ENCODE measurements around the gene LRRC15.
A peak's percentile ranks its signal among the peaks of the same experiment; 100 is the strongest.

The LRRC15 gene

DNA sequence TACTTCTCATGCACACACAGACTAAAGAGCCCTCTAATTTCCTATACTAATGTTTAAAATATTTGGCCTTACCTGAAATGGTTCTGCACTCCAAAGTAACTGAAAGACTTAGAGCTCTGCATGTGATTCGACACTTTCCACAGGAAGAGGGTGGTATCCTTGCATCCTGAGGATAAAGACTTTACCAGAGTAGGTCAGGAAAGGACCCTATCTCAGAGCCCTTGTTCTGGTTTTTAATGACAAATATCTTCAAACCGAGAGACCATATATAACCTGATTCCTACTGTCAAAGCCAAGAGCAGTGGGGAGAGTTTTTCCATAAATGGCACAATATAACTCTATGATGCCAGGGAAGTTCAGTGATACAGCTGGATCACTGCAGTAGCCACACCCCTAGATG lies 29.6 kb upstream of the LRRC15 start, which contains the start of gene GP5:
TSS of gene GP5 (minus strand) at position 101 of the 400 bp plus-strand sequence. CDS start 984 bp downstream, outside the sequence.
- no peaks in the 10 kb centered on the region for H3K79me2 ChIP-seq (ENCODE audit: control insufficient read depth, insufficient read depth, low read length, poor library complexity)
- H3K4ac ChIP-seq (ENCODE audit: low read depth, low read length) = no peak within 1 kb of the TSS
- H2BK120ac ChIP-seq (ENCODE audit: insufficient read depth, low read length, poor library complexity) = no peak within 1 kb of the TSS
- H2AK5ac ChIP-seq (ENCODE audit: low read length) = no peak within 1 kb of the TSS
- WGBS (ENCODE audit: extremely low coverage, insufficient coverage, insufficient read length) = no CpG with 5 or more reads among the region's 2 CpGs
- no peak within 1 kb of the TSS for H2AFZ ChIP-seq (ENCODE audit: insufficient read depth, low read length, poor library complexity)
- no peak within 1 kb of the TSS for H3K14ac ChIP-seq (ENCODE audit: low read length)
- H3K9ac ChIP-seq (ENCODE audit: low read length) = no peak within 1 kb of the TSS
- no peak within 1 kb of the TSS for H3K4me3 ChIP-seq (ENCODE audit: low read depth, low read length)
- H3K27me3 ChIP-seq (ENCODE audit: insufficient read depth, low read length) = peaks cover 6% of the 10 kb centered on the region
- H4K91ac ChIP-seq (ENCODE audit: low read depth, low read length) = no peak within 1 kb of the TSS
- DNase-seq = no peak
- no peaks in the 10 kb centered on the region for H3K79me1 ChIP-seq (ENCODE audit: low read length)
- H3K4me1 ChIP-seq (ENCODE audit: control insufficient read depth in 1 of 2, insufficient read depth in 2 of 2, low read length in 2 of 2) = no peaks in the 10 kb centered on the region
- no peak within 1 kb of the TSS for H3K27ac ChIP-seq (ENCODE audit: low read depth, low read length)
- H3K18ac ChIP-seq (ENCODE audit: low read length) = no peak within 1 kb of the TSS
- H3K23ac ChIP-seq (ENCODE audit: low read length) = no peak within 1 kb of the TSS
- H2BK5ac ChIP-seq (ENCODE audit: low read depth, low read length, poor library complexity) = no peak within 1 kb of the TSS
- no peak within 1 kb of the TSS for H4K12ac ChIP-seq (ENCODE audit: low read depth, low read length)
- H2BK12ac ChIP-seq (ENCODE audit: low read length) = no peak within 1 kb of the TSS
- H3K36me3 ChIP-seq (ENCODE audit: control insufficient read depth in 1 of 2, insufficient read depth in 2 of 2, low read length in 2 of 2) = no peaks in the 10 kb centered on the region
- no peaks in the 10 kb centered on the region for H3K9me3 ChIP-seq (ENCODE audit: insufficient read depth, low read depth, low read length)
- peak within 1 kb of the TSS; percentile 38 for H3K4me2 ChIP-seq (ENCODE audit: low read length)
- no peak within 1 kb of the TSS for H4K8ac ChIP-seq (ENCODE audit: low read depth, low read length)

GRCh38 chr3:194397757-194398312 lies 28.3 kb upstream of the LRRC15 start:
- no peak overlapping the region for H2BK5ac ChIP-seq (ENCODE audit: low read depth, low read length, poor library complexity)
- H4K12ac ChIP-seq (ENCODE audit: low read depth, low read length) = no peak overlapping the region
- no peak overlapping the region for H3K27ac ChIP-seq (ENCODE audit: low read depth, low read length)
- no peak overlapping the region for H2BK12ac ChIP-seq (ENCODE audit: low read length)
- H3K4me3 ChIP-seq (ENCODE audit: low read depth, low read length) = no peak overlapping the region
- no peak overlapping the region for H4K8ac ChIP-seq (ENCODE audit: low read depth, low read length)
- WGBS (ENCODE audit: extremely low coverage, insufficient coverage, insufficient read length) = no CpG with 5 or more reads among the region's 38 CpGs
- no peak overlapping the region for H3K9ac ChIP-seq (ENCODE audit: low read length)
- H2AK5ac ChIP-seq (ENCODE audit: low read length) = no peak overlapping the region
- H3K23ac ChIP-seq (ENCODE audit: low read length) = no peak overlapping the region
- H3K4me2 ChIP-seq (ENCODE audit: low read length) = peak overlapping the region; percentile 38
- H3K9me3 ChIP-seq (ENCODE audit: insufficient read depth, low read depth, low read length) = no peaks in the 10 kb centered on the region
- H2AFZ ChIP-seq (ENCODE audit: insufficient read depth, low read length, poor library complexity) = no peak overlapping the region
- H3K79me2 ChIP-seq (ENCODE audit: control insufficient read depth, insufficient read depth, low read length, poor library complexity) = no peaks in the 10 kb centered on the region
- H3K4ac ChIP-seq (ENCODE audit: low read depth, low read length) = no peak overlapping the region
- no peaks in the 10 kb centered on the region for H3K4me1 ChIP-seq (ENCODE audit: control insufficient read depth in 1 of 2, insufficient read depth in 2 of 2, low read length in 2 of 2)
- H3K36me3 ChIP-seq (ENCODE audit: control insufficient read depth in 1 of 2, insufficient read depth in 2 of 2, low read length in 2 of 2) = no peaks in the 10 kb centered on the region
- no peaks in the 10 kb centered on the region for H3K79me1 ChIP-seq (ENCODE audit: low read length)
- H3K18ac ChIP-seq (ENCODE audit: low read length) = no peak overlapping the region
- no peak overlapping the region for H3K14ac ChIP-seq (ENCODE audit: low read length)
- no peak overlapping the region for H4K91ac ChIP-seq (ENCODE audit: low read depth, low read length)
- DNase-seq = no peak
- no peak overlapping the region for H2BK120ac ChIP-seq (ENCODE audit: insufficient read depth, low read length, poor library complexity)
- peaks cover 6% of the 10 kb centered on the region for H3K27me3 ChIP-seq (ENCODE audit: insufficient read depth, low read length)

DNA sequence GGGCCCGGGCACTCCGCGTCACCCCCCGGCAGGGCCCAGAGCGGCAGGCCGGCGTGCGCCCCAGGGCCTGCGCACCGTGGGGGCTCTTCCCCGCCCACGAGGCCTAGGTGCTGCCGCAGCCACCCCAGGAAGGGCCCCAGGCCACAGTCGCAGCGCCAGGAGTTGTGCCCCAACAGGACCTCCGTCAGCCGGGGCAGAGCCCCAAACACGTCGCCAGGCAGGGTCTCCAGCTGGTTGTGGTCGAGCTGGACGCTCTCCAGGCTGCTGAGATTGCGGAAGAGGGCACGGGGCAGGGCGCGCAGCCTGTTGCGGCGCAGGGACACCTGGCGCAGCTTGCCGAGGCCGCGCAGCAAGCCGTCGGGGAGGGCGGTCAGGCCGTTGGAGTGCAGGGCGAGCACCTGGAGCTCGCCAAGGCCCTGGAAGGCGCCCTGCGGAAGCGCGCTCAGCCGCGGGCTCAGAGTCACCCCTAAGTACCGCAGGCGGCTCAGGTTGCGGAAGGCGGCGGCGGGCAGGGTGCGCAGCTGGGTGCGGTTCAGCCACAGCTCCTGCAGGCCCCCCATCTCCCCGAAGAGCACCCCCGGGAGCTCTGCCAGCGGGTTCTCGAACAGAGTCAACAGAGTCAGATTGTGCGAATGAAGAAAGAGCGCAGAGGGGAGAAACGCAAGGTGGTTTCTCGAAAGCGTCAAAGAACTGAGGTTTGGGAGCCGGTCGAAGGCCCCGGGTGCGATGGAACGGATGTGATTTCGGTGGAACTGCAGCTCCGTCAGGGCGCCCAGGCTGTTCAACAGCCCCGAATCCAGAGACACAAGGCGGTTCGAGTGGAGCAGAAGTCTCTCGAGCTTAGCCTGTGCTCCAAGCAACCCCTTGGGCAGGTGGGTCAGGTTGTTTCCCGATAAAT lies 27.6 kb upstream of the LRRC15 start:
- Histone ChIP-seq H3K18ac (ENCODE audit: low read length) (no peak overlapping the region), H3K4ac (ENCODE audit: low read depth, low read length) (no peak overlapping the region), H3K4me2 (ENCODE audit: low read length) (peak overlapping the region; percentile 23), H2AK5ac (ENCODE audit: low read length) (no peak overlapping the region), H2BK12ac (ENCODE audit: low read length) (no peak overlapping the region), H3K4me1 (ENCODE audit: control insufficient read depth in 1 of 2, insufficient read depth in 2 of 2, low read length in 2 of 2) (no peaks in the 10 kb centered on the region), H3K36me3 (ENCODE audit: control insufficient read depth in 1 of 2, insufficient read depth in 2 of 2, low read length in 2 of 2) (no peaks in the 10 kb centered on the region), H2BK120ac (ENCODE audit: insufficient read depth, low read length, poor library complexity) (no peak overlapping the region), H3K79me2 (ENCODE audit: control insufficient read depth, insufficient read depth, low read length, poor library complexity) (no peaks in the 10 kb centered on the region), H3K4me3 (ENCODE audit: low read depth, low read length) (no peak overlapping the region), H3K23ac (ENCODE audit: low read length) (no peak overlapping the region), H4K8ac (ENCODE audit: low read depth, low read length) (no peak overlapping the region), H3K79me1 (ENCODE audit: low read length) (no peaks in the 10 kb centered on the region), H2AFZ (ENCODE audit: insufficient read depth, low read length, poor library complexity) (no peak overlapping the region), H3K27me3 (ENCODE audit: insufficient read depth, low read length) (peaks cover 6% of the 10 kb centered on the region), H4K91ac (ENCODE audit: low read depth, low read length) (no peak overlapping the region), H3K9ac (ENCODE audit: low read length) (no peak overlapping the region), H2BK5ac (ENCODE audit: low read depth, low read length, poor library complexity) (no peak overlapping the region), H3K14ac (ENCODE audit: low read length) (no peak overlapping the region), H3K27ac (ENCODE audit: low read depth, low read length) (no peak overlapping the region), H3K9me3 (ENCODE audit: insufficient read depth, low read depth, low read length) (no peaks in the 10 kb centered on the region), H4K12ac (ENCODE audit: low read depth, low read length) (no peak overlapping the region)
- no peak for DNase-seq
- no CpG with 5 or more reads among the region's 73 CpGs for WGBS (ENCODE audit: extremely low coverage, insufficient coverage, insufficient read length)

DNA sequence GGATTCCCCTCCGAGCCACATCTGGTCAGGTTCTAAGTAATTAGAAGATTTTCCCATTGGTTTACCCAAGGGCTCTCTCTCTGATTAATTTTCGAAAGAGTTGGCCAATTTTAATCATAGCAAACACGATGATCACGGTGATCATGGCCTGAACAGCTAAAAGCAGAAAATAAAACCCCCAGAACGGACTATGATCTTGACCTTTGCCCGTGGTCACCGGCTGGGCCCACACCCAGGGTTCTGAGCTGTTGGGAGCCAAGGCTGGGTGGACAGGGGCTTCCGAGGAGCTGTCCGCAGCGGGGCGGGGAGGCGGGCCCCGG lies 27.0 kb upstream of the LRRC15 start:
- H2AFZ ChIP-seq (ENCODE audit: insufficient read depth, low read length, poor library complexity) = peak overlapping the region; percentile 1
- WGBS (ENCODE audit: extremely low coverage, insufficient coverage, insufficient read length) = no CpG with 5 or more reads among the region's 13 CpGs
- no peak overlapping the region for H2BK12ac ChIP-seq (ENCODE audit: low read length)
- H3K4me2 ChIP-seq (ENCODE audit: low read length) = peak overlapping the region; percentile 23
- H3K4me1 ChIP-seq (ENCODE audit: control insufficient read depth in 1 of 2, insufficient read depth in 2 of 2, low read length in 2 of 2) = no peaks in the 10 kb centered on the region
- H4K12ac ChIP-seq (ENCODE audit: low read depth, low read length) = no peak overlapping the region
- H3K27ac ChIP-seq (ENCODE audit: low read depth, low read length) = no peak overlapping the region
- no peak overlapping the region for H4K91ac ChIP-seq (ENCODE audit: low read depth, low read length)
- no peak overlapping the region for H4K8ac ChIP-seq (ENCODE audit: low read depth, low read length)
- H3K36me3 ChIP-seq (ENCODE audit: control insufficient read depth in 1 of 2, insufficient read depth in 2 of 2, low read length in 2 of 2) = no peaks in the 10 kb centered on the region
- H3K18ac ChIP-seq (ENCODE audit: low read length) = no peak overlapping the region
- H2AK5ac ChIP-seq (ENCODE audit: low read length) = no peak overlapping the region
- no peaks in the 10 kb centered on the region for H3K9me3 ChIP-seq (ENCODE audit: insufficient read depth, low read depth, low read length)
- peaks cover 6% of the 10 kb centered on the region for H3K27me3 ChIP-seq (ENCODE audit: insufficient read depth, low read length)
- no peak overlapping the region for H3K4ac ChIP-seq (ENCODE audit: low read depth, low read length)
- DNase-seq = no peak
- no peak overlapping the region for H2BK5ac ChIP-seq (ENCODE audit: low read depth, low read length, poor library complexity)
- no peak overlapping the region for H3K23ac ChIP-seq (ENCODE audit: low read length)
- no peak overlapping the region for H3K4me3 ChIP-seq (ENCODE audit: low read depth, low read length)
- H3K14ac ChIP-seq (ENCODE audit: low read length) = no peak overlapping the region
- no peak overlapping the region for H3K9ac ChIP-seq (ENCODE audit: low read length)
- H3K79me2 ChIP-seq (ENCODE audit: control insufficient read depth, insufficient read depth, low read length, poor library complexity) = no peaks in the 10 kb centered on the region
- H2BK120ac ChIP-seq (ENCODE audit: insufficient read depth, low read length, poor library complexity) = no peak overlapping the region
- no peaks in the 10 kb centered on the region for H3K79me1 ChIP-seq (ENCODE audit: low read length)

Measured in trophoblast cell (in vitro differentiated cells and primary cell).